Testis (tissue), 3 donors: ENCODE measurements around the gene RALGPS1. TPM values are rescaled to one million over a fixed set of nuclear protein-coding genes. Genes with fewer than 3 reads are reported as not detected.

Experiments
- DNase-seq: peaks from one replicate; pipeline ENCODE4 v3.0.0-alpha.2; 2019
- H3K27ac ChIP-seq, 2 donors: fragments of 200-600 bp; sonication (generic); one replicate each; pipeline ENCODE4 v1.5.1; 2019
- H3K27me3 ChIP-seq: fragments of 200-600 bp; sonication (generic); one replicate; pipeline ENCODE4 v1.5.1; 2019
- H3K36me3 ChIP-seq: fragments of 200-600 bp; sonication (generic); one replicate; pipeline ENCODE4 v1.5.1; 2017; ENCODE audit warnings: low read depth; ENCODE audit errors: missing control alignments
- H3K4me1 ChIP-seq: fragments of 200-600 bp; sonication (generic); one replicate; pipeline ENCODE4 v1.5.1; 2019
- H3K4me3 ChIP-seq, 2 donors: fragments of 200-600 bp; sonication (generic); one replicate each; pipeline ENCODE4 v1.5.1; 2017 to 2019
- H3K9me3 ChIP-seq: fragments of 200-600 bp; sonication (generic); one replicate; pipeline ENCODE4 v1.5.1; 2017
- POLR2A ChIP-seq: fragments of 450-650 bp; IDR thresholded peaks from one replicate; pipeline ENCODE4 v1.6.1; 2017; ENCODE audit warnings: antibody characterized with exemption, mild to moderate bottlenecking, moderate library complexity
- WGBS, 2 donors: methylation state at CpG; one replicate each; pipeline ENCODE4 v1.1.5; 2018; 5-methylcytosine and 5-hydroxymethylcytosine counted together
- intact Hi-C: fragments of 100-400 bp; cut with DNase I; formaldehyde crosslinking; loops from one replicate; pipeline ENCODE4 v1.15.1; 2023; ENCODE audit warnings: low total_unique reads
- polyA plus RNA-seq: library from polyadenylated mRNA; stranded (reverse); fragments of 350-450 nt; fragmentation: Illumina TruSeq; extraction: RNeasy Lipid Tissue Mini Kit (QIAGEN cat#74804); gene quantifications from one replicate; pipeline ENCODE4 v1.2.3, GENCODE V29; 2014; ENCODE audit warnings: low read depth, low replicate concordance; ENCODE audit not compliant: insufficient read depth
- total RNA-seq, 2 donors: library from RNA; depleted of rRNA; stranded (reverse); fragments of >200 nt; gene quantifications; one replicate each; pipeline ENCODE4 v1.2.3, GENCODE V29; 2016
- TF ChIP-seq, protein P1 (sequence below), 3 experiments: fragments of 450-650 bp in 2 of 3; fragments of 200-600 bp in 1 of 3; sonication (generic) in 1 of 3; IDR thresholded peaks; one replicate each; pipeline ENCODE4 v1.5.1; 2016 to 2019; ENCODE audit warnings: antibody characterized with exemption in 3 of 3, mild to moderate bottlenecking in 2 of 3, moderate library complexity in 1 of 3

The RALGPS1 gene
- total and polyA plus RNA-seq, 3 donors from 2014 or later: 35.9 to 48.6 (median 36.9) TPM

DNA sequence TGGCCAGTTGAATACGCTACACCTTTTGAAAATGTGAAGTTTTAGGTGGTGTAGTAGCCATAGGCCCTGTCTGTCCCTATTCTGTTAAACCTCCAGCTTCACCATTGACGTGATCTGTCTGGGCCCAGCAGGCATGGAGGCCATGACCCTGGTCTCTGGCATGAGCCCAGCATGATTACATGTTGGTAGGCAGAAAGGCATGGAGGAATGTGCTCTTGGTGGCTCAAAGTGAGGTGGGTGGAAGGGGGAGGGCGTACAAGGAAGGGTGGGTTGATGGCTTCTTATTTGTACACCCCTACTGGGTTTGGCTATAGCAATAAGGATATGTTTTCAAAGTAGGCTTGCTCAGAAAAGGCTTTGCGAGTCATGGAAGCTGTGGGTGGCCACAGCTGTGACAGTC is 23.7 kb downstream of the RALGPS1 start:
- no peak for TF ChIP-seq POLR2A
- TF ChIP-seq, protein P1, sequence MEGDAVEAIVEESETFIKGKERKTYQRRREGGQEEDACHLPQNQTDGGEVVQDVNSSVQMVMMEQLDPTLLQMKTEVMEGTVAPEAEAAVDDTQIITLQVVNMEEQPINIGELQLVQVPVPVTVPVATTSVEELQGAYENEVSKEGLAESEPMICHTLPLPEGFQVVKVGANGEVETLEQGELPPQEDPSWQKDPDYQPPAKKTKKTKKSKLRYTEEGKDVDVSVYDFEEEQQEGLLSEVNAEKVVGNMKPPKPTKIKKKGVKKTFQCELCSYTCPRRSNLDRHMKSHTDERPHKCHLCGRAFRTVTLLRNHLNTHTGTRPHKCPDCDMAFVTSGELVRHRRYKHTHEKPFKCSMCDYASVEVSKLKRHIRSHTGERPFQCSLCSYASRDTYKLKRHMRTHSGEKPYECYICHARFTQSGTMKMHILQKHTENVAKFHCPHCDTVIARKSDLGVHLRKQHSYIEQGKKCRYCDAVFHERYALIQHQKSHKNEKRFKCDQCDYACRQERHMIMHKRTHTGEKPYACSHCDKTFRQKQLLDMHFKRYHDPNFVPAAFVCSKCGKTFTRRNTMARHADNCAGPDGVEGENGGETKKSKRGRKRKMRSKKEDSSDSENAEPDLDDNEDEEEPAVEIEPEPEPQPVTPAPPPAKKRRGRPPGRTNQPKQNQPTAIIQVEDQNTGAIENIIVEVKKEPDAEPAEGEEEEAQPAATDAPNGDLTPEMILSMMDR (IDR thresholded peaks at IDR 0.05): no peak
- intact Hi-C loops: no loop called here

GRCh38 chr9:126939821-126940221 is 25.2 kb downstream of the RALGPS1 start:
- H3K27me3 ChIP-seq: no peaks in the 10 kb centered on the region
- no peak overlapping the region for H3K4me3 ChIP-seq
- no peaks in the 10 kb centered on the region for H3K4me1 ChIP-seq
- no peak for TF ChIP-seq POLR2A
- TF ChIP-seq, protein P1 (IDR thresholded peaks at IDR 0.05): no peak
- H3K36me3 ChIP-seq: no peaks in the 10 kb centered on the region
- no peaks in the 10 kb centered on the region for H3K9me3 ChIP-seq
- no peak overlapping the region for H3K27ac ChIP-seq
- DNase-seq: no peak
- 82 to 85% methylated on average over 6 of the region's 6 CpGs for WGBS, 2 donors
- intact Hi-C loops: loop anchor here (5.0 kb wide), 1 partner anchor 257 kb away; no protein-coding TSS in a partner anchor

More for the DNA sequence above, 23.7 kb downstream of the RALGPS1 start:
- Histone ChIP-seq H3K36me3 (no peaks in the 10 kb centered on the region), H3K27ac (no peak overlapping the region), H3K4me1 (no peaks in the 10 kb centered on the region), H3K9me3 (no peaks in the 10 kb centered on the region), H3K4me3 (no peak overlapping the region), H3K27me3 (no peaks in the 10 kb centered on the region)
- no peak for DNase-seq
- 87 to 90% methylated on average over 4 of the region's 4 CpGs for WGBS, 2 donors

DNA sequence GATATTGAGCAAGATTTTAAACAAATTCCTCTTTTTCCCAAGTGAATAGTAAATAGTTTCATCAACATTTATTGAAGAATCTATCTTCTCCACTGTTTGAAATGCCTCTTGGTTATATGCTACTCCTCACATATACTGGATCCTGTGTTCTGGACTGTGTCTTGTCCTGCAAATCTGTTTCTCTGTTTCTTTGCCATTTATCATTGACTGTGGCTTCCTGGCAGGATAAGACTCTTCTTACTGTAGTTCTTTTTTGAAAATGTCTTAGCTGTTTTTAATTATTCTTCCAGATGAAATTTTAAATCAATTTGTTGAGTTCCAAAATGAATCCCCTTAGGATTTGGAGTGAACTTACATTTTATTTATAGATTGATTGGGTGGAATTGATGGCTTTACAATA is 27.8 kb downstream of the RALGPS1 start:
- intact Hi-C loops: loop anchor here (5.0 kb wide), 1 partner anchor 255 kb away; no protein-coding TSS in a partner anchor
- no peaks in the 10 kb centered on the region for H3K9me3 ChIP-seq
- DNase-seq: no peak
- no peak overlapping the region for H3K27ac ChIP-seq
- H3K4me1 ChIP-seq: no peaks in the 10 kb centered on the region
- TF ChIP-seq, protein P1 (IDR thresholded peaks at IDR 0.05): no peak
- TF ChIP-seq POLR2A: no peak
- no peak overlapping the region for H3K4me3 ChIP-seq
- H3K36me3 ChIP-seq: no peaks in the 10 kb centered on the region
- H3K27me3 ChIP-seq: no peaks in the 10 kb centered on the region

GRCh38 chr9:126945682-126946081 is 31.1 kb downstream of the RALGPS1 start:
- no peaks in the 10 kb centered on the region for H3K4me1 ChIP-seq
- no peak overlapping the region for H3K4me3 ChIP-seq
- DNase-seq: no peak
- no peaks in the 10 kb centered on the region for H3K9me3 ChIP-seq
- no peak overlapping the region for H3K27ac ChIP-seq
- WGBS, 2 donors: 65 to 84% methylated on average over 7 of the region's 7 CpGs
- no peaks in the 10 kb centered on the region for H3K27me3 ChIP-seq
- intact Hi-C loops: no loop called here
- H3K36me3 ChIP-seq: no peaks in the 10 kb centered on the region
- TF ChIP-seq, protein P1 (IDR thresholded peaks at IDR 0.05): no peak
- no peak for TF ChIP-seq POLR2A

- Histone ChIP-seq H3K4me1 (no peaks in the 10 kb centered on the region), H3K4me3 (no peak overlapping the region), H3K27me3 (no peaks in the 10 kb centered on the region), H3K9me3 (no peaks in the 10 kb centered on the region), H3K27ac (no peak overlapping the region), H3K36me3 (no peaks in the 10 kb centered on the region)
- DNase-seq: no peak
- 92 to 94% methylated on average over 1 of the region's 1 CpG for WGBS, 2 donors
- intact Hi-C loops: no loop called here
- TF ChIP-seq, protein P1 (IDR thresholded peaks at IDR 0.05): no peak
- TF ChIP-seq POLR2A: no peak
These were observed 32.9 kb downstream of the RALGPS1 start for GRCh38 chr9:126947529-126947928.
